Sciatic nerve (tissue), 2 donors: Measurements from ENCODE around the gene ZG16B. TPM values are rescaled to one million over a fixed set of nuclear protein-coding genes. Genes with fewer than 3 reads are reported as not detected.

ENCODE experiments used
- ATAC-seq: fragments of 200-7000 bp; cut with Tn5 transposase; one replicate; pipeline ENCODE4 v1.9.1; 2020; ENCODE audit warnings: mild to moderate bottlenecking, moderate library complexity
- DNase-seq: peaks from one replicate; pipeline ENCODE4 v3.0.0-alpha.2; 2020; ENCODE audit warnings: low spot score
- intact Hi-C: fragments of 100-400 bp; cut with DNase I; formaldehyde crosslinking; loops from one replicate; pipeline ENCODE4 v1.14.2; 2022
- total RNA-seq: library from RNA; stranded (reverse); fragmentation: NEBNext Ultra II Directional; extraction: Animal tissue kit (Norgen Biotek cat#: 25700); gene quantifications from one replicate; pipeline ENCODE4 v1.2.1, GENCODE V29; 2021
- donor health status: DM: no; HTN: no; CAD: no.
- donor health status: DM: no; HTN: no; CAD: no.

ZG16B gene
- total RNA-seq, 1 donor from 2014 or later = not detected

- DNase-seq (no peak), ATAC-seq (no peak)
- intact Hi-C loops = no loop called here
Measured at GRCh38 chr16:2836646-2837508, 6.8 kb downstream of the ZG16B start.

GRCh38 chr16:2838928-2839327 lies 8.8 kb downstream of the ZG16B start:
- DNase-seq (no peak), ATAC-seq (peak; percentile 54)
- intact Hi-C loops = no loop called here

- DNase-seq (no peak), ATAC-seq (no peak)
- intact Hi-C loops = no loop called here
Measured at GRCh38 chr16:2839650-2840450, 9.7 kb downstream of the ZG16B start.

- peak; percentile 50 for DNase-seq
- intact Hi-C loops = no loop called here
- ATAC-seq = no peak
Measured at GRCh38 chr16:2840914-2841313, 10.8 kb downstream of the ZG16B start.

- DNase-seq = peak; percentile 53
- intact Hi-C loops = no loop called here
- peak; percentile 9 for ATAC-seq
Measured at GRCh38 chr16:2841606-2842339, 11.7 kb downstream of the ZG16B start.

GRCh38 chr16:2842340-2843000 lies 12.4 kb downstream of the ZG16B start:
- DNase-seq = peak; percentile 66

GRCh38 chr16:2843526-2843925 lies 13.4 kb downstream of the ZG16B start:
- no peak for ATAC-seq
- no peak for DNase-seq
- intact Hi-C loops = no loop called here

More at GRCh38 chr16:2842340-2843000, 12.4 kb downstream of the ZG16B start:
- intact Hi-C loops = no loop called here
- peak; percentile 77 for ATAC-seq

GRCh38 chr16:2845116-2845515 lies 15.0 kb downstream of the ZG16B start:
- DNase-seq (no peak), ATAC-seq (no peak)
- intact Hi-C loops = no loop called here

- ATAC-seq (no peak), DNase-seq (no peak)
- intact Hi-C loops = no loop called here
Measured at GRCh38 chr16:2846511-2847310, 16.6 kb downstream of the ZG16B start.

GRCh38 chr16:2848933-2849725 lies 19.0 kb downstream of the ZG16B start:
- ATAC-seq (no peak), DNase-seq (no peak)
- intact Hi-C loops = no loop called here

- ATAC-seq (no peak), DNase-seq (no peak)
- intact Hi-C loops = no loop called here
Measured at GRCh38 chr16:2852003-2852730, 22.1 kb downstream of the ZG16B start.

- DNase-seq (no peak), ATAC-seq (no peak)
- intact Hi-C loops = no loop called here
Measured at GRCh38 chr16:2852731-2853507, 22.8 kb downstream of the ZG16B start.

GRCh38 chr16:2853531-2854073 lies 23.5 kb downstream of the ZG16B start:
- no peak for ATAC-seq
- no peak for DNase-seq
- intact Hi-C loops = no loop called here

- intact Hi-C loops = no loop called here
- DNase-seq (peak; percentile 23), ATAC-seq (no peak)
Measured at GRCh38 chr16:2854700-2855309, 24.7 kb downstream of the ZG16B start.

GRCh38 chr16:2855536-2855935 lies 25.4 kb downstream of the ZG16B start:
- ATAC-seq = no peak
- peak; percentile 6 for DNase-seq
- intact Hi-C loops = no loop called here
